Measurements from ENCODE around the gene SLC44A2.
A peak's percentile ranks its signal among the peaks of the same experiment; 100 is the strongest.

Gene SLC44A2

DNA sequence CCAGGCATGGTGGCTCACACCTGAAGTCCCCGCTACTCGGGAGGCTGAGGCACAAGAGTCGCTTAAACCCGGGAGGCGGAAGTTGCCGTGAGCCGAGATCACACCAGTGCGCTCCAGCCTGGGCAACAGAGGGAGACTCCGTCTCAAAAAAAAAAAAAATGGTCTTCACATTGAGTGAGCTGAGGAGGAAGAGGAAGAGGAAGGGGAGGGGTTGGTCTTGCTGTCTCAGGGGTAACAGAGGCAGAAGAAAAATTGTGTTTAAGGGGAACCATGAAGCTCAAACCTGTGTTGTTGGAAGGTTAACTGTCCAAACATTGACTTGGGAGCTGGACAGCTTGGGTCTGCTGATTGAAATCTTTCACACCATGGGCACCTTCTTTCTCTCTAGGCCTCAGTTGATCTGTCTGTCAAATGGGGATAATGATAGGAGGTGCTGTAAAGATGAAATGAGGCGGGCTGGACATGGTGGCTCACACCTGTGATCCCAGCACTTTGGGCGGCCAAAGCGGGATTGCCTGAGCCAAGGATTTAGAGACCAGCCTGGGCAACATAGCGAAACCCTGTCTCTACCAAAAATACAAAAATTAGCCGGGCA lies 9.8 kb upstream of the SLC44A2 start:
- DNase-seq (ENCODE audit: low read depth) = no peak

DNA sequence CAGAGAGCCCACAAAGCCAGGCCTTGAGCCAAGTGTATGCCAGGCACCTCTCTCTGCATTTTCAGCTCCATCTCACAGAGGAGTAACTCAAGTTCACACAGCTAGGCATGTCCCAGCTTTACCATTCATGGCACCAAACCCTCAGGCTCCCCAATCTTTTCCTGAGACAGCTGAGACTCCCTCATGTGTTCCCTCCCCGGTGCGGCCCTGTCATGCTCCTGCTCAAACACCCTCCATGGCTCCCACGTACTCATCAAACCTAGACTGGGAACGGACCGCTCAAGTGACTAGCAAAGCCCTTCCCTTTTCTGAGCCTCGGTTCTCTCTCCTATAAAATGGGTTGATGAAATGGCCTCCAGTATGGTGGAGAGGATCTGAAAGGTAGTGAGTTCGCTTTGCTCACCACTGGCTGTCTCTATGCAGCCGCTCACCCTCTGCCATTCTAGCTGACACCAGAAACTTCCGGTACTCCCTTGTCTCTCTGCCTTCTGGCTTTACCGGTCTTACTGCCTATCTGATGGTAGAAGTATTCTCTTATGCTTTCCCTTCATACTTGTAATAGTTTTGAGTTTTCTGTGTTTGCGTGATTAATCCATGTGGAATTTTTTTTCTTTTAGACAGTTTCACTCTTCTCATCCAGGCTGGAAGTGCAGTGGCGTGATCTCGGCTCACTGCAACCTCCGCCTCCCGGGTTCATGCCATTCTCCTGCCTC lies 7.8 kb upstream of the SLC44A2 start:
- peak; percentile 91 for DNase-seq (ENCODE audit: low read depth)

DNA sequence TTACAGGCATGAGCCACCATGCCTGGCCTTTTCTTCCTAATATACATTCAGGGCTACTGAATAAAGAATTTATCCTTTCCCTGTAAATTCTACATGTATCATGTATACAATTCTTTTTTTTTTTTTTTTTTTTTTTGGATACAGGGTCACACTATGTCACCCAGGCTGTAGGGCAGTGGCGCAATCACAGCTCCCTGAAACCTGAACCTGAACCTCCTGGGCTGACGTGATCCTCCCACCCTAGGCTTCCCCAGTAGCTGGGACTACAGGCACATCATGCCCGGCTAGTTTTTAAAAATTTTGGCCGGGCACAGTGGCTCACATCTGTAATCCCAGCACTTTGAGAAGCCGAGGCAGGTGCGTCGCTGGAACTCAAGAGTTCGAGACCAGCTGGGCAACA lies 6.5 kb upstream of the SLC44A2 start:
- no peak for DNase-seq (ENCODE audit: low read depth)

DNA sequence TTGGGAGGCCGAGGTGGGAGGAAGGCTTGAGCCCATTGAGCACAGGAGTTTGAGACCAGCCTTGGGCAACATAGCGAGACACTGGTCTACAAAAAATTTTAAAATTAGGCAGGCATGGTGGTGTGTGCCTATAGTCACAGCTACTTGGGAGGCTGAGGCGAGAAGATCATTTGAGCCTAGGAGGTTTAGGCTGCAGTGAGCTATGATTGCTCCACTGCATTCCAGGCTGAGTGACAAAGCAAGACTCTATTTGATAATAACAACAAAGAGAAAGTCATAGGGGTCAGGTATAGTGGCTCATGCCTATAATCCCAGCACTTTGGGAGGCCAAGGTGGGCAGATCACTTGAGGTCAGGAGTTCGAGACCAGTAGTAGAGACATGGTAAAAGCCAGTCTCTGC lies 4.6 kb upstream of the SLC44A2 start:
- DNase-seq (ENCODE audit: low read depth) = no peak

DNA sequence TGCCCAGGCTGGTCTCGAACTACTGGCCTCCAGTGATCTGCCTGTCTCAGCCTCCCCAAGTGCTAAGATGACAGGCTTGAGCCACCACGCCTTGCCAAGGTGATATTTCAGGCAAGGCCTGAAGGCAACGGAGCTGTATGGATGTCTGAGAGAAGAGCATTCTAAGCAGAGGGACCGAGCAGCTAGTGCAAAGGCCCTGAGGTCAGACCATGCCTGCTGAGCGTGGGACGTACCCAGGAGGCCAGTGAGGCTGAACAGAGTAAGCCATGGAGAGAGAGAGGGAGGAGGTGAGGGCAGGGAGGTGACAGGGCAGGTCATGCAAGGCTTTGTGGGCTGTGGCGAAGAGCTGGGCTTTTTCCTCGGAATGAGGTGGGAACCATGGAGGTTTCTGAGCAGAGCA lies 3.4 kb upstream of the SLC44A2 start:
- DNase-seq (ENCODE audit: low read depth) = no peak

DNA sequence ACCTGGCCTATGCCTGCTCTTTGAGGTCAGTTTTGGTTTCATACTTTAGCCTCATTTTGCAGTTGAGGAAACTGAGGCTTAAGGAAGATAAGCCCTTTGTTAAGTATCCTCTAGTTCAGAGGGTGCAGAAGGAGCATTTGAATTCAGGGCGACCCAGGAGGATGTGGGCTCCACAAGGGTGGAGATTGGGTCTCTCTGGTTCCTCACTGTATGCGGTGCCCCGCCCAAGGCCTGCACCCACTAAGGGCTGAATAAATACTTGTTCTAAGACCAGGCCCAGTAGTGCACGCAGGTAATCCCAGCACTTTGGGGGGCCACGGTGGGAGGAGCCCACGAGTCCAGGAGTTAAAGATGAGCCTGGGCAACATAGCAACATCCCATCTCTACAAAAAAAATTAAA lies 768 bp upstream of the SLC44A2 start:
- no peak for DNase-seq (ENCODE audit: low read depth)

DNA sequence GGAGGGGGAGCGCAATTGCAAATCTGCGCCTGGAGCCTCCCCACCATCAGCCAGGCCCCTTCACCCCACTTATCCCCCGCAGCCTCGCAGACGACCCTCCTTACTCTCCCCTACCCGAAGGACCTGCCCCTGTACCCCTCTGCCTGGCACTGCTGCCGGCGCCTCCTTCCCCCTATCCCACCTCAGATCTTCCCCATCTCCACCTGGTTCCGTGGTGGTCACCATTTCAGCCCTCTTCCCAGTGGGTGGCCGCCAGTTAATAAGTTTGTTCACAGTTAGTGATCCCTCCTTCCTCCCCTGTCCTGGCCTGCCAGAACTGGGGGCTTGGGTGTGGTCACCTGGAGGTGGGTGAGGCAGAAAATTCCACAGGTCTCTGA lies 397 bp downstream of the SLC44A2 start:
- no peak for DNase-seq (ENCODE audit: low read depth)

DNA sequence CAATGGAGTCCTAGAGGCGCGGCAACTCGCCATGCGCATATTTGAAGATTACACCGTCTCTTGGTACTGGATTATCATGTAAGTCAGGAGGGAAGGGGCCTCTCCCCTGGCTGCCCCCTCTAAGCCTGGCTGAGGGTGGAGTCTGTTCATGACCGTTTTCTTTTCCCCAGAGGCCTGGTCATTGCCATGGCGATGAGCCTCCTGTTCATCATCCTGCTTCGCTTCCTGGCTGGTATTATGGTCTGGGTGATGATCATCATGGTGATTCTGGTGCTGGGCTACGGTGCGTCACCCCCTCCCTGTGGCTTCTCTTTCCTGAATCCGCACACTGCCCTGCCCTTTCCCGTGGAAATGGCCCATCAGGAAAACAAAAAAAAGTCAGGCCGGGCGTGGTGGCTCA lies 6.5 kb downstream of the SLC44A2 start:
- DNase-seq (ENCODE audit: low read depth) = no peak

DNA sequence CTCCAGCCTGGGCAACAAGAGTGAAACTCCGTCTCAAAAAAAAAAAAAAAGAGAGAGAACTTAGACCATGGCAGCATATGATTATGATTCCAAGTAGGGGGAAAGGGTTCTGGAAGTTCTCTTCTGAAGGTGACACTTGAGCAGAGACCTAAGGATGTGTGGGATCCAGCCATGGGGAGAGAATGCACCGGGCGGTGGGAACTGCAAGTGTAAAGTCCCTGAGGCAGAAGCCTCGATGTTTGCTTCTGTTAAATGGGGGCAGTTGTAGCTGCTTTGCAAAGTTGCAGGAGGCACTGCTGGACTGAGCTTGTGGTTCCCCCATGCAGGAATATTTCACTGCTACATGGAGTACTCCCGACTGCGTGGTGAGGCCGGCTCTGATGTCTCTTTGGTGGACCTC lies 9.1 kb downstream of the SLC44A2 start:
- no peak for DNase-seq (ENCODE audit: low read depth)

DNA sequence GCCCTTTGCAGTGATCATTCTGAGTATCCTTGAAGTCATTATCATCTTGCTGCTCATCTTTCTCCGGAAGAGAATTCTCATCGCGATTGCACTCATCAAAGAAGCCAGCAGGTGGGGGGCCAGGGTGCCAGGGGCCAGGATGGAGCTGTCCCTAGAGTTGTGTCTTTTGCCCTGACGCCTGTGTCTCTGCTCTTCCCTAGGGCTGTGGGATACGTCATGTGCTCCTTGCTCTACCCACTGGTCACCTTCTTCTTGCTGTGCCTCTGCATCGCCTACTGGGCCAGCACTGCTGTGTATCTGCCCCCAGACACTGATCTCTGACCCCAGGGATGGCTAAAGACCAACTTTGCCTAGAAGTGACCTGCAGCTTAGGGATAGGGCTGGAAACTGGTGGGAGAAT lies 9.6 kb downstream of the SLC44A2 start:
- DNase-seq (ENCODE audit: low read depth) = no peak

DNA sequence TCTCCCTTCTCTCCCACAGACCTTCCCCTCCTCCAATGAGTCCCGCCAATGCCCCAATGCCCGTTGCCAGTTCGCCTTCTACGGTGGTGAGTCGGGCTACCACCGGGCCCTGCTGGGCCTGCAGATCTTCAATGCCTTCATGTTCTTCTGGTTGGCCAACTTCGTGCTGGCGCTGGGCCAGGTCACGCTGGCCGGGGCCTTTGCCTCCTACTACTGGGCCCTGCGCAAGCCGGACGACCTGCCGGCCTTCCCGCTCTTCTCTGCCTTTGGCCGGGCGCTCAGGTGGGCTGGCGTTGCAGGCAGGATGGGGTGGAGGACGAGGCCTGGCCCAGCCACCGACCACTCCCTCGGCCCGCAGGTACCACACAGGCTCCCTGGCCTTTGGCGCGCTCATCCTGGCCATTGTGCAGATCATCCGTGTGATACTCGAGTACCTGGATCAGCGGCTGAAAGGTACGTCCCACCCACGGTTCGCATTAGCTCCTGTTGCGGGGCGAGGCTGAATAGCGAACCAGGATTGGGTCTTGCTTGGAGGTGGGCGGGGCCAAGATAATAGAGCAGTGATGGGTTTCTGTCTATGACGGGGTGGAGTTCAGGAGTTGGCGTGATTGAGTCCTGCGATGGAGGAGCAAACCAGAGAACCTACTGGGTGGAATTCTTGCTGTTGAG lies 11.1 kb downstream of the SLC44A2 start:
- no peak for DNase-seq (ENCODE audit: low read depth)

DNA sequence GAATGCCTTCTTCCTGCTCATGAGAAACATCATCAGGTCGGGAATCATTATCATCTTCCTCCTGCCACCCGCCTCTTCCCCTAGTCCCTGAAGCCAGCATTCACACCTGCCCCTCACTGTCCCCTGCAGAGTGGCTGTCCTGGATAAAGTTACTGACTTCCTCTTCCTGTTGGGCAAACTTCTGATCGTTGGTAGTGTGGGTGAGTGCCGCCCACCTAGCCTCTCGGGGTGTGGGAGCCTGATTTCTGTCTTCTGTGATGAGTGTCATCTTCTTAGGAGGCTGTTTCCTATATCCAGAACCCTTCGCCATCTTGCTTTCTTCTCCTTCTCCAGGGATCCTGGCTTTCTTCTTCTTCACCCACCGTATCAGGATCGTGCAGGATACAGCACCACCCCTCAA lies 12.5 kb downstream of the SLC44A2 start:
- no peak for DNase-seq (ENCODE audit: low read depth)

DNA sequence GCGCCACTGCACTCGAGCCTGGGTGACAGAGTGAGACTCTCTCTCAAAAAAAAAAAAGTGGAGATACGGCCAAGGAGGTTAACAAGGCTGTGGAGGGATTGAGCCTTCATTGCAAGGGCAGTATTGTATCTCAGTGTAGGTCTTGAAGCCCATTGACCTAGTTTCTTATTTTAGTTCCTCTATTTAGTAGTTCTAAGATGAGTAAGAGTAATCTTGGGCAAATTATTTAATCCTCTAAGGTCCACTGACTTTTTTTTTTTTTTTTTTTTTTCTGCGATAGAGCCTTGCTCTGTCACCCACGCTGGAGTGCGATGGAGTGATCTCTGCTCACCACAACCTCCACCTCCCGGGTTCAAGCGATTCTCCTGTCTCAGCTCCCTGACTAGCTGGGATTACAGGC lies 14.5 kb downstream of the SLC44A2 start:
- no peak for DNase-seq (ENCODE audit: low read depth)

DNA sequence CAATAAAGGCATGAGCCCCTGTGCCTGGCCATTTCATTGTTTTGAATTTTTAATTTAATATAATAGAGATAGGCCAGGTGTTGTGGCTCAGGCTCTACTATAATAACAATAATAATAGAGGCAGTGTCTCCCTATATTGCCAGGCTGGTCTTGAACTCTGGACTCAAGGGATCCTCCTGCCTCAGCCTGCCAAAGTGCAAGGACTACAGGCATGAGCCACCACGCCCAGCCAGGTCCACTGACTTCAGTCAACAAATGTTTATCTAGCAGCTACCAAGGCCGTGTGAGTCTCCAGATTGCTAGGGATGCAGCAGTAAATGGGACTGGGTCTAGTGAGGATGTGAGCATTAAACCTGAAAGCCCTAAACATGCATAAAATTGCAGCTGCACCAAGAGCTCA lies 15.0 kb downstream of the SLC44A2 start:
- DNase-seq (ENCODE audit: low read depth) = no peak

DNA sequence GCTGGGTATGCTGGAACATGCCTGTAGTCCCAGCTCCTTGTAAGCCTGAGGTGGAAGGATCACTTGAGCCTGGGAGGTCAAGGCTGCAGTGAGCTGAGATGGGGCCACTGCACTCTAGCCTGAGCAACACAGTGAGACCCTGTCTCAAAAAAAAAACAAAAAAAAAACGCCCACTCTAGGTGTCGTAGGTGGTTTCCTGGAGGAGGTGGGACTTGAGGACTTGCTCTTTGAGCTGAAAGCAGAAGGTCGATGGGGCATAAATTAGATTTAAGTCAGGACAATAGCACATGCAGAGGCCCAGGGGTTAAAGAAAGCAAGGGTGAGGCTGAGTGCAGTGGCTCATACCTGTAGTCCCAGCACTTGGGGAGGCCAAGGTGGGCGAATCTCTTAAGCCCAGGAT lies 15.9 kb downstream of the SLC44A2 start:
- no peak for DNase-seq (ENCODE audit: low read depth)

DNA sequence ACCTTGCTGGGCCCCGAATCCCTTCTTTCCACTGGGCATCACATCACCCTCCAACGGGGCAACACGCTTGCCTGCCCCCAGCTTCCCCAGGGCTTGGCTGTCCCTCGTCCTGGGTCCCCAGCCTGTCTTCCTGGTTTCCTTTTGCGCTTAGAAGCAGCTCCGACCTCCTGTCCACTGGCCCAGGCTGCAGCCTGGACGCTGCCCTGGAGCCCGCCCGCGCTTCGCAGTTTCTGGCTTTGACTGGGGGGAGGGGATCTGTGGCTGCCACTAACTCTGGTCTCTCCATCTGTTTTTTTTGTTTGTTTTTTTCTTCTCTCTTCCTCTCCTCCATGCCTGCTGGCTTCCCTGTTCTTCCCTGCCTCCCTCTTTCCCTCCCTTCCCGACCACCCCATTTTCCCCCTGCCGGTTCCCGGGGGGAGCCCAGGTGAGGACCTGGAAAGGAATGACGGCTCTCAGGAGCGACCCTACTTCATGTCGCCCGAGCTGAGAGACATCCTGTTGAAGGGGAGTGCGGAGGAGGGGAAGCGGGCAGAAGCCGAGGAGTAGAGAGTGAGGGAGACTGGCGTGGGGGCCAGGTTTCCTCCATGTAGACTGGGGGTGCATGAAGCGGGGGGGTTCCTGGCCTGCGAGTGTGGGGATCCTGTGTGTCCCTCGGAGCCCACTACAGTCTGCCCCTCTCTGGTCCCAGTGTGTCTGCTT lies 17.3 kb downstream of the SLC44A2 start:
- no peak for DNase-seq (ENCODE audit: low read depth)

DNA sequence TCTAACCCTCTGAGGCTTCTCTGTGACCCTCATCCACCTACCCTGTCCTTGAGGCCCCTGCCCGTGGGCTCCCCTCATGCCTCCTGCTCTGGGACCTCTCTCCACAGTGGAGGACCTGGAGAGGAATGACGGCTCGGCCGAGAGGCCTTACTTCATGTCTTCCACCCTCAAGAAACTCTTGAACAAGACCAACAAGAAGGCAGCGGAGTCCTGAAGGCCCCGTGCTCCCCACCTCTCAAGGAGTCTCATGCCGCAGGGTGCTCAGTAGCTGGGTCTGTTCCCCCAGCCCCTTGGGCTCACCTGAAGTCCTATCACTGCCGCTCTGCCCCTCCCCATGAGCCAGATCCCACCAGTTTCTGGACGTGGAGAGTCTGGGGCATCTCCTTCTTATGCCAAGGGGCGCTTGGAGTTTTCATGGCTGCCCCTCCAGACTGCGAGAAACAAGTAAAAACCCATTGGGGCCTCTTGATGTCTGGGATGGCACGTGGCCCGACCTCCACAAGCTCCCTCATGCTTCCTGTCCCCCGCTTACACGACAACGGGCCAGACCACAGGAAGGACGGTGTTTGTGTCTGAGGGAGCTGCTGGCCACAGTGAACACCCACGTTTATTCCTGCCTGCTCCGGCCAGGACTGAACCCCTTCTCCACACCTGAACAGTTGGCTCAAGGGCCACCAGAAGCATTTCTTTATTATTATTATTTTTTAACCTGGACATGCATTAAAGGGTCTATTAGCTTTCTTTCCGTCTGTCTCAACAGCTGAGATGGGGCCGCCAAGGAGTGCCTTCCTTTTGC lies 18.0 kb downstream of the SLC44A2 start:
- DNase-seq (ENCODE audit: low read depth) = no peak

DNA sequence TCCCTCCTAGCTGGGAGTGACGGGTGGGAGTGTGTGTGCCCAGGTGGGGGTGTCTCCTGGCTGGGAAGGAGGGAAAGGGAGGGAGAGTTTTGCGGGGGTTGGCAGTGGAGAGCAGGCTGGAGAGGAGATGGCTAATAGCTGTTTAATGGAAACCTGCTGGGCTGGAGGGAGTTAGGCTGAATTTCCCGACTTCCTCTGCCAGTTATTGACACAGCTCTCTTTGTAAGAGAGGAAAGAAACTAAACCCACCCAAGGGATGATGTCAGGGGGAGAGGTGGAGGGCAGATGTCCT lies 18.6 kb downstream of the SLC44A2 start:
- no peak for DNase-seq (ENCODE audit: low read depth)

DNA sequence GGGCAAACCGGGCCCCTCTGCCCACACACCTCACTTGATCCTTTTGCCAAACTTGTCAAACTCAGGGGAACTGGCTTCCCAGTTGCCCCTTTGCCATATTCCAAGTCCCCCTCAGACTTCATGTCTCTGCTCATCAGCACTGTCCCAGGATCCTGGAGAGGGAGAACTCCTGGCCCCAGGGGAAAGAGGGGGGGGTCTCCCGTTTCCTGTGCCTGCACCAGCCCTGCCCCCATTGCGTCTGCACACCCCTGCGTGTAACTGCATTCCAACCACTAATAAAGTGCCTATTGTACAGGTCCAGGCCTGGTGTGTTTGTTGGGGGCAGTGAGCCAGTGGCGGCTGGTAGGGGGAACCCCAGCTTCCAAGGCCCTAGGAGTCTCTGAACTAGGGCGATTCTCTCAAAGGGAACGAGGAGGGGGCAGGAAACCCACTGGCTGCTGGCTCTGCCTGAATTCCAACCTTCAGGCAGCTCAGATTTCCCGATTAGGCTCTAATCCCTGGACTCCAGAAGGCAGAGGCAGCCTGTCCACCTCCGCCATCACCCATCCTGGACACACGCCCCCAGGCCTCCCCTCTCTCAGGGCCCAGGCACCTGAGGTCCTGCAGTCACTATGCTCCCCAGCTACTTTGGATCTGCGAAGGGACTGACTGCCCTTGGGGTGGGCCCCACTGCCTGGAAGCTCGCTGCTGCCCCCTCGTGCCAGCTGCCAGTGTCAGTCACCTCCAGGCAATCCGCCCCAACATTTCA lies 19.1 kb downstream of the SLC44A2 start:
- no peak for DNase-seq (ENCODE audit: low read depth)

DNA sequence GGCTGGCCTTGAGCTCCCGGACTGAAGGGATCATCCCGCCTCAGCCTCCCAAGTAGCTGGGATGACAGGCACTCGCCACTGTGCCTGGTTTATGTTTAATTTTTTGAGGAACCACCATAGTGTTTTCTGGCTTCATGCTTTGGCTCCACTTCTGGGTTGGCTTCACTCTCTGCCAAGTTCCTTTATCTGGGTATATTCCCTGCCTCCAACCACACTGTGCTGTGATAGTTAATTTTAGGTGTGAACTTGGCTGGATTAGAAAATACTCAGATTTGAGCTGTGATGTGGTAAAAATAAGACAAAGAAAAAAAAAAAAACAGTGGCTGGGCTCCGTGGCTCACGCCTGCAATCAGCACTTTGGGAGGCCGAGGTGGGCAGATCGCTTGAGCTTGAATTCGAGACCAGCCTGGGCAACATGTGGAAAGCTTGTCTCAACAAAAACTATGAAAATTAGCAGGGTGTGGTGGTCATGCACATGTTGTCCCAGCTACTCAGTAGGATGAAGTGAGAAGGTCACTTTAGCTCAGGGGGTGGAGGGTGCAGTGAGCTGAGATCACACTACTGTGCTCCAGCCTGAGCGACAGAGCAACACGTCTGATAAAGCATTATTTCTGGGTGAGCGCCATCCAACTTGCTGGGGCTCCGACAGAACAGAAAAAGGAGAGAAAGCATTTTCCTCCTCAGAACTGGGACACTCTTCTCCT lies 21.3 kb downstream of the SLC44A2 start:
- DNase-seq (ENCODE audit: low read depth) = no peak

DNA sequence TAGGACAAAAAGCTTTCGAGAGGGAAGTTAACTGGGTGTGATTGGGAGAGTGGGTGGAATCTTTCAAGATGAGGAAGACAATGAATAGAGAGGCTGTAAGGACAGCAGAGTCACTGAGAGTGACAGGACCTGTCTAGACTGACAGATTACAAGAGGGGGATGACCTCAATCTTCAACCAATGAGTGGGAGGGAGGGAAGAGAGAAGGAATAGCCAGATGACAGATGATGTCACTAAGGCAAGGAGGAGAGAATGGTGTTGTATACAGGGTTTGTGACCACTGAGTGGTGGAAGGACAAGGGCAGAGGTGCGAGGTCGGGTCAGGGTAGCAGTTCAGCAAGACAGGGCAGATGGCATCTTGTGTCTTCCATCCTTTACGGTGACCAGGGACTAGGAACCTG lies 23.0 kb downstream of the SLC44A2 start:
- DNase-seq (ENCODE audit: low read depth) = no peak

Data from GM04503 (cell line).